ENCODE results near the gene PLCH1. TPM values are rescaled to one million over a fixed set of nuclear protein-coding genes. Genes with fewer than 3 reads are reported as not detected.
A peak's percentile ranks its signal among the peaks of the same experiment; 100 is the strongest.

Gene PLCH1
- total RNA-seq, 4 donors from 2014 or later, result 0.19 to 2.1 (median 0.28) TPM

GRCh38 chr3:155393316-155393715 lies 351.6 kb downstream of the PLCH1 start:
- H3K27ac ChIP-seq, result no peak overlapping the region
- WGBS, 2 donors, result 73 to 79% methylated on average over 1 of the region's 1 CpG
- TF ChIP-seq, protein P1, sequence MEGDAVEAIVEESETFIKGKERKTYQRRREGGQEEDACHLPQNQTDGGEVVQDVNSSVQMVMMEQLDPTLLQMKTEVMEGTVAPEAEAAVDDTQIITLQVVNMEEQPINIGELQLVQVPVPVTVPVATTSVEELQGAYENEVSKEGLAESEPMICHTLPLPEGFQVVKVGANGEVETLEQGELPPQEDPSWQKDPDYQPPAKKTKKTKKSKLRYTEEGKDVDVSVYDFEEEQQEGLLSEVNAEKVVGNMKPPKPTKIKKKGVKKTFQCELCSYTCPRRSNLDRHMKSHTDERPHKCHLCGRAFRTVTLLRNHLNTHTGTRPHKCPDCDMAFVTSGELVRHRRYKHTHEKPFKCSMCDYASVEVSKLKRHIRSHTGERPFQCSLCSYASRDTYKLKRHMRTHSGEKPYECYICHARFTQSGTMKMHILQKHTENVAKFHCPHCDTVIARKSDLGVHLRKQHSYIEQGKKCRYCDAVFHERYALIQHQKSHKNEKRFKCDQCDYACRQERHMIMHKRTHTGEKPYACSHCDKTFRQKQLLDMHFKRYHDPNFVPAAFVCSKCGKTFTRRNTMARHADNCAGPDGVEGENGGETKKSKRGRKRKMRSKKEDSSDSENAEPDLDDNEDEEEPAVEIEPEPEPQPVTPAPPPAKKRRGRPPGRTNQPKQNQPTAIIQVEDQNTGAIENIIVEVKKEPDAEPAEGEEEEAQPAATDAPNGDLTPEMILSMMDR (IDR thresholded peaks at IDR 0.05), result no peak
- no peak for TF ChIP-seq POLR2A (IDR thresholded peaks at IDR 0.05)
- no peaks in the 10 kb centered on the region for H3K27me3 ChIP-seq
- no peaks in the 10 kb centered on the region for H3K9me3 ChIP-seq
- intact Hi-C loops (cut with DNase I), result no loop called here
- no peak overlapping the region for H3K4me3 ChIP-seq
- peaks cover 0 to 12% (median 5%) of the 10 kb centered on the region in 3 donors for H3K4me1 ChIP-seq
- DNase-seq, result no peak
- H3K36me3 ChIP-seq, result no peaks in the 10 kb centered on the region

DNA sequence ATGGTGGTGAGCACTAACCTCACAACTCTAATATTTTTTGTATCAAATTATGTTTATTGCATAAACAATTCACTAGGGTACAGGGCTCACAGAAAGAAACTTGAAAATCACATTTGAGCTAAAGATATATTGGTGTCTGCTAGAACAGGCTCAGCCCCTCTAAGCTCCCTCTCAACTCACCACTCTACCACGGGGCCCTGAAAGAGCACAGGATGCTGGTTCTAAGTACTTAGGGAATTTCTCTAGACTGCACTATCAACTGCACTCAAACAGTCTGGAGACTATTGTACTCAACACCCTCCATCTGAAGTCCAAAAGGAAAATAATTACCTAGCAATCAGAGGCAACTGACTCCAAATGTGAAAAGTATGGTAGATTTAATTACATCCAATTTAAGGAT lies 352.7 kb downstream of the PLCH1 start:
- Histone ChIP-seq H3K36me3 (no peaks in the 10 kb centered on the region), H3K4me1 (peaks cover 0 to 12% (median 5%) of the 10 kb centered on the region in 3 donors), H3K27ac (no peak overlapping the region), H3K27me3 (no peaks in the 10 kb centered on the region), H3K4me3 (no peak overlapping the region), H3K9me3 (no peaks in the 10 kb centered on the region)
- 67 to 75% methylated on average over 1 of the region's 1 CpG for WGBS, 2 donors
- no peak for TF ChIP-seq POLR2A (IDR thresholded peaks at IDR 0.05)
- TF ChIP-seq, protein P1 (IDR thresholded peaks at IDR 0.05), result no peak
- intact Hi-C loops (cut with DNase I), result no loop called here
- DNase-seq, result no peak

- peak overlapping the region in 2 of 4 donors; percentile 26 to 35 for H3K27ac ChIP-seq
- H3K27me3 ChIP-seq, result no peaks in the 10 kb centered on the region
- H3K9me3 ChIP-seq, result no peaks in the 10 kb centered on the region
- peaks cover 0 to 12% (median 5%) of the 10 kb centered on the region in 3 donors for H3K4me1 ChIP-seq
- H3K36me3 ChIP-seq, result no peaks in the 10 kb centered on the region
- H3K4me3 ChIP-seq, result no peak overlapping the region
- no peak for DNase-seq
- WGBS, 2 donors, result 5 to 10% methylated on average over 2 of the region's 2 CpGs
- TF ChIP-seq, protein P1 (IDR thresholded peaks at IDR 0.05), result no peak
- no peak for TF ChIP-seq POLR2A (IDR thresholded peaks at IDR 0.05)
- intact Hi-C loops (cut with DNase I), result no loop called here
These were observed 353.3 kb downstream of the PLCH1 start for GRCh38 chr3:155391551-155391958.

GRCh38 chr3:155391104-155391503 lies 353.8 kb downstream of the PLCH1 start:
- no peak for DNase-seq
- H3K4me1 ChIP-seq, result peaks cover 0 to 12% (median 5%) of the 10 kb centered on the region in 3 donors
- WGBS, 2 donors, result 69 to 81% methylated on average over 2 of the region's 2 CpGs
- no peak overlapping the region for H3K4me3 ChIP-seq
- H3K9me3 ChIP-seq, result no peaks in the 10 kb centered on the region
- no peaks in the 10 kb centered on the region for H3K27me3 ChIP-seq
- intact Hi-C loops (cut with DNase I), result no loop called here
- no peaks in the 10 kb centered on the region for H3K36me3 ChIP-seq
- TF ChIP-seq, protein P1 (IDR thresholded peaks at IDR 0.05), result no peak
- no peak for TF ChIP-seq POLR2A (IDR thresholded peaks at IDR 0.05)
- H3K27ac ChIP-seq, result peak overlapping the region in 2 of 4 donors; percentile 26 to 35

- Histone ChIP-seq H3K27ac (peak overlapping the region in 1 of 4 donors; percentile 26), H3K4me3 (no peak overlapping the region), H3K9me3 (no peaks in the 10 kb centered on the region), H3K27me3 (no peaks in the 10 kb centered on the region), H3K36me3 (no peaks in the 10 kb centered on the region), H3K4me1 (peaks cover 0 to 12% (median 5%) of the 10 kb centered on the region in 3 donors)
- DNase-seq, result no peak
- no peak for TF ChIP-seq POLR2A (IDR thresholded peaks at IDR 0.05)
- TF ChIP-seq, protein P1 (IDR thresholded peaks at IDR 0.05), result no peak
- intact Hi-C loops (cut with DNase I), result no loop called here
These were observed 354.5 kb downstream of the PLCH1 start for GRCh38 chr3:155390351-155390750.
